H9 (cell line): ENCODE measurements around the gene KCTD1. TPM values are rescaled to one million over a fixed set of nuclear protein-coding genes. Genes with fewer than 3 reads are reported as not detected.

ENCODE experiments used
- DNase-seq: peaks from one replicate; pipeline ENCODE4 v3.0.0-alpha.2; 2017
- H2AFZ ChIP-seq: one replicate; pipeline ENCODE4 v1.6.1; 2013; ENCODE audit warnings: mild to moderate bottlenecking, low read length, control low read depth, moderate library complexity
- H2AK5ac ChIP-seq: 2 replicates; pipeline ENCODE4 v1.6.1; 2013; ENCODE audit warnings: low read length, control low read depth, mixed read lengths; ENCODE audit not compliant: insufficient read length
- H2BK120ac ChIP-seq: one replicate; pipeline ENCODE4 v1.6.1; 2013; ENCODE audit warnings: low read depth, mild to moderate bottlenecking, low read length, control low read depth, inconsistent platforms; ENCODE audit not compliant: poor library complexity, severe bottlenecking
- H2BK12ac ChIP-seq: 2 replicates; pipeline ENCODE4 v1.6.1; 2013; ENCODE audit warnings: low read length, control low read depth, mixed read lengths, low read depth; ENCODE audit not compliant: insufficient read length
- H2BK15ac ChIP-seq: 2 replicates; pipeline ENCODE4 v1.6.1; 2013; ENCODE audit warnings: low read depth, low read length, control low read depth
- H2BK20ac ChIP-seq: one replicate; pipeline ENCODE4 v1.6.1; 2013; ENCODE audit warnings: low read depth, mild to moderate bottlenecking, low read length, control low read depth, inconsistent platforms; ENCODE audit not compliant: poor library complexity, severe bottlenecking
- H2BK5ac ChIP-seq: 2 replicates; pipeline ENCODE4 v1.6.1; 2013; ENCODE audit warnings: low read length, control low read depth, mixed read lengths; ENCODE audit not compliant: insufficient read length
- H3K14ac ChIP-seq: 2 replicates; pipeline ENCODE4 v1.6.1; 2013; ENCODE audit warnings: low read length, control low read depth; ENCODE audit not compliant: insufficient read depth
- H3K18ac ChIP-seq: 2 replicates; pipeline ENCODE4 v1.6.1; 2013; ENCODE audit warnings: low read depth, mild to moderate bottlenecking, mixed read lengths, low read length, control low read depth; ENCODE audit not compliant: insufficient read length
- H3K23ac ChIP-seq: 2 replicates; pipeline ENCODE4 v1.6.1; 2013; ENCODE audit warnings: low read length, control low read depth, mixed read lengths, low read depth; ENCODE audit not compliant: insufficient read length
- H3K23me2 ChIP-seq: 2 replicates; pipeline ENCODE4 v1.6.1; 2013; ENCODE audit warnings: low read depth, mild to moderate bottlenecking, mixed read lengths, low read length, control low read depth; ENCODE audit not compliant: insufficient read length, poor library complexity, severe bottlenecking
- H3K27ac ChIP-seq: 2 replicates; pipeline ENCODE4 v1.5.1; 2013; ENCODE audit warnings: low read length, control low read depth, mixed read lengths, low read depth; ENCODE audit not compliant: insufficient read length
- H3K27me3 ChIP-seq: 2 replicates; pipeline ENCODE4 v1.6.1; 2013; ENCODE audit warnings: low read length, control low read depth, inconsistent platforms; ENCODE audit not compliant: insufficient read depth
- H3K4ac ChIP-seq: 2 replicates; pipeline ENCODE4 v1.6.1; 2013; ENCODE audit warnings: low read depth, mild to moderate bottlenecking, control low read depth, inconsistent platforms, low read length, moderate library complexity
- H3K4me1 ChIP-seq: 2 replicates; pipeline ENCODE4 v1.6.1; 2013; ENCODE audit warnings: low read length, control low read depth, inconsistent platforms; ENCODE audit not compliant: insufficient read depth
- H3K4me2 ChIP-seq: 2 replicates; pipeline ENCODE4 v1.6.1; 2013; ENCODE audit warnings: low read length, control low read depth, mixed read lengths; ENCODE audit not compliant: insufficient read length, insufficient read depth
- H3K56ac ChIP-seq: 2 replicates; pipeline ENCODE4 v1.6.1; 2013; ENCODE audit warnings: low read depth, mild to moderate bottlenecking, mixed read lengths, low read length, control low read depth; ENCODE audit not compliant: insufficient read length
- H3K79me1 ChIP-seq: 2 replicates; pipeline ENCODE4 v1.6.1; 2013; ENCODE audit warnings: low read depth, mild to moderate bottlenecking, moderate library complexity, low read length, control low read depth, inconsistent platforms; ENCODE audit not compliant: insufficient read depth, poor library complexity, severe bottlenecking
- H3K79me2 ChIP-seq: 2 replicates; pipeline ENCODE4 v1.6.1; 2013; ENCODE audit warnings: low read length, control low read depth, inconsistent platforms; ENCODE audit not compliant: insufficient read depth
- H3K9ac ChIP-seq: 2 replicates; pipeline ENCODE4 v1.6.1; 2013; ENCODE audit warnings: low read length, control low read depth, mixed read lengths; ENCODE audit not compliant: insufficient read length; ENCODE audit errors: extremely low read depth
- H3K9me3 ChIP-seq: one replicate; pipeline ENCODE4 v1.6.1; 2013; ENCODE audit warnings: low read depth, low read length, inconsistent platforms; ENCODE audit not compliant: control insufficient read depth
- H3T11ph ChIP-seq: one replicate; pipeline ENCODE4 v1.6.1; 2013; ENCODE audit warnings: mild to moderate bottlenecking, low read length, control low read depth, inconsistent platforms
- H4K20me1 ChIP-seq: one replicate; pipeline ENCODE4 v1.6.1; 2013; ENCODE audit not compliant: control insufficient read depth, insufficient read length, insufficient read depth
- H4K5ac ChIP-seq: 2 replicates; pipeline ENCODE4 v1.6.1; 2013; ENCODE audit warnings: low read depth, mild to moderate bottlenecking, mixed read lengths, low read length, control low read depth; ENCODE audit not compliant: insufficient read length
- H4K8ac ChIP-seq: replicated peaks from 2 replicates; pipeline ENCODE4 v1.6.1; 2013; ENCODE audit warnings: low read length, control low read depth, mixed read lengths, low read depth; ENCODE audit not compliant: insufficient read length
- H4K91ac ChIP-seq: 2 replicates; pipeline ENCODE4 v1.6.1; 2013; ENCODE audit warnings: low read depth, mild to moderate bottlenecking, moderate library complexity, mixed read lengths, low read length, control low read depth; ENCODE audit not compliant: insufficient read length
- H3K27ac Mint-ChIP-seq, 3 experiments: 2 replicates in 2 of 3; 3 replicates in 1 of 3; pipeline ENCODE4 v1.8.0; 2020 to 2021; ENCODE audit warnings: mixed read lengths in 3 of 3, mild to moderate bottlenecking in 1 of 3, moderate library complexity in 1 of 3
- H3K27me3 Mint-ChIP-seq: 2 replicates; pipeline ENCODE4 v1.8.0; 2021; ENCODE audit warnings: low read depth, mild to moderate bottlenecking, moderate library complexity, mixed read lengths
- H3K36me3 Mint-ChIP-seq, 3 experiments: 2 replicates in 2 of 3; 3 replicates in 1 of 3; pipeline ENCODE4 v1.8.0; 2020 to 2021; ENCODE audit warnings: low read depth in 3 of 3, mixed read lengths in 3 of 3; ENCODE audit not compliant: insufficient read depth in 1 of 3
- H3K4me1 Mint-ChIP-seq, 2 experiments: 2 replicates each; pipeline ENCODE4 v1.8.0; 2020; ENCODE audit warnings: mixed read lengths in 2 of 2
- H3K4me3 Mint-ChIP-seq, 2 experiments: 2 replicates in 1 of 2; 3 replicates in 1 of 2; pipeline ENCODE4 v1.8.0; 2020 to 2021; ENCODE audit warnings: mild to moderate bottlenecking in 2 of 2, mixed read lengths in 2 of 2, moderate library complexity in 1 of 2
- H3K9me3 Mint-ChIP-seq, 2 experiments: 2 replicates in 1 of 2; 3 replicates in 1 of 2; pipeline ENCODE4 v1.8.0; 2020; ENCODE audit warnings: mild to moderate bottlenecking in 2 of 2, mixed read lengths in 2 of 2, moderate library complexity in 1 of 2
- CTCF ChIP-seq: fragments of 200-600 bp; sonication (generic); conservative IDR thresholded peaks from 3 replicates; pipeline ENCODE4 v1.8.0; 2021; ENCODE audit warnings: antibody characterized with exemption, mild to moderate bottlenecking
- WGBS: extraction: QIAGEN DNeasy Blood & Tissue Kit; methylation state at CpG from one replicate; pipeline ENCODE4 v1.1.7; 2013; ENCODE audit warnings: missing lambda C conversion rate, low lambda C conversion rate, mixed read lengths; ENCODE audit not compliant: insufficient read length; ENCODE audit errors: extremely low coverage; 5-methylcytosine and 5-hydroxymethylcytosine counted together
- total RNA-seq: library from RNA; stranded (reverse); gene quantifications from 2 replicates; pipeline ENCODE4 v1.2.1, GENCODE V29; 2021

The KCTD1 gene
- total RNA-seq, 1 experiment from 2014 or later, result 10.8 TPM

- Mint-ChIP-seq H3K27ac (0 out of 7 replicates have a peak overlapping the region, but pooled peaks of 1 of the 3 experiments have one; percentile 51), H3K36me3 (no peaks in the 10 kb centered on the region), H3K9me3 (no peaks in the 10 kb centered on the region), H3K4me3 (no peak overlapping the region; a peak in 1 of 5 replicates), H3K4me1 (peaks cover 52 to 58% of the 10 kb centered on the region in 2 experiments), H3K27me3 (peaks cover 2% of the 10 kb centered on the region; the same call in 1 of the 2 replicates)
- Histone ChIP-seq H3K4ac (no peak overlapping the region), H3K9me3 (no peaks in the 10 kb centered on the region), H4K8ac (no peak overlapping the region), H3K18ac (no peak overlapping the region), H3K23me2 (no peaks in the 10 kb centered on the region), H3K4me2 (no peak overlapping the region), H2BK20ac (no peak overlapping the region), H2BK12ac (no peak overlapping the region), H2BK15ac (no peak overlapping the region), H2AFZ (no peak overlapping the region), H3K79me2 (no peaks in the 10 kb centered on the region), H4K91ac (no peak overlapping the region), H3T11ph (no peak overlapping the region), H3K4me1 (peaks cover 9% of the 10 kb centered on the region), H2BK120ac (no peak overlapping the region), H3K79me1 (no peaks in the 10 kb centered on the region), H3K27me3 (no peaks in the 10 kb centered on the region), H4K20me1 (no peaks in the 10 kb centered on the region), H2AK5ac (no peak overlapping the region), H3K9ac (no peak overlapping the region), H2BK5ac (no peak overlapping the region), H3K27ac (no peak overlapping the region), H3K56ac (no peak overlapping the region), H4K5ac (no peak overlapping the region), H3K14ac (no peak overlapping the region), H3K23ac (no peak overlapping the region)
- TF ChIP-seq CTCF, result peak; percentile 24; the same call in 1 of the 3 replicates
- peak; percentile 85 for DNase-seq
- WGBS, result no CpG with 5 or more reads among the region's 5 CpGs
Measured at GRCh38 chr18:26482569-26482968, 65.8 kb downstream of the KCTD1 start.
